Dendritic cell treated with granulocyte-macrophage colony-stimulating factor and Interleukin-4, amounts not matched to agents 40 ng/mL and 50 ng/mL, for 4 days (primary cell): ENCODE measurements around the gene COPS6.
A peak's percentile ranks its signal among the peaks of the same experiment; 100 is the strongest.

Experiments
- H3K27ac Mint-ChIP-seq: one replicate; pipeline ENCODE4 v1.8.0; 2022; ENCODE audit warnings: mild to moderate bottlenecking, mixed read lengths
- H3K27me3 Mint-ChIP-seq: one replicate; pipeline ENCODE4 v1.8.0; 2022; ENCODE audit warnings: mild to moderate bottlenecking, mixed read lengths
- H3K36me3 Mint-ChIP-seq: one replicate; pipeline ENCODE4 v1.8.0; 2022; ENCODE audit warnings: low read depth, mixed read lengths
- H3K4me1 Mint-ChIP-seq: one replicate; pipeline ENCODE4 v1.8.0; 2022; ENCODE audit warnings: low read depth, mixed read lengths
- H3K4me3 Mint-ChIP-seq: one replicate; pipeline ENCODE4 v1.8.0; 2022; ENCODE audit warnings: mild to moderate bottlenecking, moderate library complexity, mixed read lengths
- H3K9me3 Mint-ChIP-seq: one replicate; pipeline ENCODE4 v1.8.0; 2022; ENCODE audit warnings: mixed read lengths
- intact Hi-C: fragments of 100-400 bp; cut with micrococcal nuclease; formaldehyde crosslinking; loops from one replicate; pipeline ENCODE4 v1.15.0; 2022

Gene COPS6

DNA sequence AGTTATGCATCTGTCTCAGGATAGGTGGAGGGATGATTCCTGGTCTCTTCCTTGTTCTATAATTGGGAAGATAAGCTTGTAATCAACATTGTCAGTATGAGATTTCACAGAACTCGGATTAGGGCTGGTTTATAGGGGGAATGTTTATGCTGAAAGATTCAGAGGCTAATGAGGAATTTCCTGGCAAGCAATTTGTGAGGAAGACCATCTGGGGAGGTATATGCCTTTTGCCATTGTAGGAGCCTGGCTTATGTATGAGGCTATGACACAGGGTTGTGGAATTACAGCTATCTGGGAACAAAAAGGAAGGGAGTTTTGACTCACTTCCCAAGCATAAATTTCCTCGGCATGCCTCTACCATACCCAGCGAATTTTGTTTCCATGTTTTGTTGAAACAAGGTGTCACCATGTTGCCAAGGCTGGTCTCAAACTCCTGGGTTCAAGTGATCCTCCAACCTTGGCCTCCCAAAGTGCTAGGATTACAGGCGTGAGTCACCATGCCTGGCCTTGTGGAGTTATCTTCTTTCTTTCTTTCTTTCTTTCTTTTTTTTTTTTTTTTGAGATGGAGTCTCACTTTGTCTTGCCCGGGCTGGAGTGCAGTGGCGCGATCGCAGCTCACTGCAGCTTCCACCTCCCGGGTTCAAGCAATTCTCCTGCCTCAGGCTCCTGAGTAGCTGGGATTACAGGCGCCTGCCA lies 1.6 kb upstream of the COPS6 start:
- intact Hi-C loops = loop anchor here (10.0 kb wide), 2 partner anchors 72 to 532 kb away; partner anchors contain the start of genes FAM200A, ZKSCAN1 and ZNF655
- no peak overlapping the region for H3K27ac Mint-ChIP-seq
- peaks cover 6% of the 10 kb centered on the region for H3K27me3 Mint-ChIP-seq
- H3K4me1 Mint-ChIP-seq = peaks cover 45% of the 10 kb centered on the region
- no peak overlapping the region for H3K4me3 Mint-ChIP-seq
- peaks cover 36% of the 10 kb centered on the region for H3K36me3 Mint-ChIP-seq
- no peaks in the 10 kb centered on the region for H3K9me3 Mint-ChIP-seq

DNA sequence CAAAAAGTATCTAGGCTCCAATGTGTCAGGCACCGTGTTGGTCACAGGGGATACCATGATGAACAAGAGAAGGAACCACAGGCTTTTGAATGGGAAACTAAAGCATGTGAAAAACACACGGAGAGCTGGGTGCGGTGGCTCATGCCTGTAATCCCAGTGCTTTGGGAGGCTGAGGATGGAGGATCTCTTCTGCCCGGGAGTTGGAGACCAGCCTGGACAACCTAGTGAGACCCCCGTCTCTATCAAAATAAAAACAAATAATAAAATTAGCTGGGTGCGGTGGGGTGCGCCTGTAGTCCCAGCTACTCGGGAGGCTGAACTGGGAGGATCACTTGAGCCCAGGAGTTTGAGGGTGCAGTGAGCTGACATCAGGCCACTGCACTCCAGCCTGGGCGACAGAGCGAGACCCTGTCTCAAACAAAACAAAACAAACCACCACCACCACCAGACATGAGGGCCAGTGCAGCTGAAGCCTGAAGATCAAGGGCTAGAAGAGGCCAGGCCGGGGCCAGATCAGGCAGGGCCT lies 611 bp upstream of the COPS6 start:
- Mint-ChIP-seq H3K4me3 (peak overlapping the region; percentile 93), H3K9me3 (no peaks in the 10 kb centered on the region), H3K36me3 (peaks cover 46% of the 10 kb centered on the region), H3K4me1 (peaks cover 36% of the 10 kb centered on the region), H3K27ac (peak overlapping the region; percentile 87), H3K27me3 (peaks cover 4% of the 10 kb centered on the region)
- intact Hi-C loops = loop anchor here (10.0 kb wide), 2 partner anchors 73 to 533 kb away; partner anchors contain the start of genes FAM200A, ZKSCAN1 and ZNF655

- Mint-ChIP-seq H3K4me1 (peaks cover 34% of the 10 kb centered on the region), H3K9me3 (no peaks in the 10 kb centered on the region), H3K27ac (peak overlapping the region; percentile 87), H3K4me3 (peak overlapping the region; percentile 93), H3K27me3 (no peaks in the 10 kb centered on the region), H3K36me3 (peaks cover 60% of the 10 kb centered on the region)
- intact Hi-C loops = loop anchor here (10.0 kb wide), 2 partner anchors 75 to 535 kb away; partner anchors contain the start of genes FAM200A, ZKSCAN1 and ZNF655
Measured at GRCh38 chr7:100089458-100090196, 858 bp downstream of the COPS6 start.

DNA sequence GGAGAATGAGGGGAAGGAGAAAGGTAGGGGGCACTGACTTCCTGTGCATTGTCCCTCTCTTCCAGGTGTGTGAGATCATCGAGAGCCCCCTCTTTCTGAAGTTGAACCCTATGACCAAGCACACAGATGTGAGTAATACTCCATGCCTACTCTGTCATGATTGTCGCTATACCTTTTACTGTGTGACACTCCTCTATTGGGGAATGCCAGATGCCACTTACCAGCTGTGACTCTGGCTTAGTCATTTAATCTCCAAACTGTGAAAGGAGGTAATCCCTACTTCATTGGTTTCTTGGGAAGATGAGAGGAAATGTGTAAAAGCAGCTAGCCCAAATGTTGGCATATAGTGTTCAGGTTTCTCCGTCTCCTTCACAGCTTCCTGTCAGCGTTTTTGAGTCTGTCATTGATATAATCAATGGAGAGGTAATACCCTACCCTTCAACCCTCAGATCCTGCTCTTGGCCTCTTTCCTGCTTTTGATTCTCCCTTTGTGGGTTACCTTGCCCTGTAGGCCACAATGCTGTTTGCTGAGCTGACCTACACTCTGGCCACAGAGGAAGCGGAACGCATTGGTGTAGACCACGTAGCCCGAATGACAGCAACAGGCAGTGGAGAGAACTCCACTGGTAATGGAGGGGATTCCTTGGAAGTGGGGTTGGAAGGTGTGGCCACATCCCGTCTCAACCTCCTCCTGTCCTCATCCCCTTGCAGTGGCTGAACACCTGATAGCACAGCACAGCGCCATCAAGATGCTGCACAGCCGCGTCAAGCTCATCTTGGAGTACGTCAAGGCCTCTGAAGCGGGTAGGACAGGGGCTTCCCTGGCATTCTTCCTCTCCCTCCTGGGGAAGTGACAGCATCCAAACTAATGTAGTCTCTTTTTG lies 2.0 kb downstream of the COPS6 start:
- intact Hi-C loops = no loop called here
- H3K4me3 Mint-ChIP-seq = no peak overlapping the region
- peaks cover 36% of the 10 kb centered on the region for H3K4me1 Mint-ChIP-seq
- H3K27ac Mint-ChIP-seq = no peak overlapping the region
- peaks cover 72% of the 10 kb centered on the region for H3K36me3 Mint-ChIP-seq
- no peaks in the 10 kb centered on the region for H3K9me3 Mint-ChIP-seq
- no peaks in the 10 kb centered on the region for H3K27me3 Mint-ChIP-seq

GRCh38 chr7:100091411-100092181 lies 2.8 kb downstream of the COPS6 start:
- Mint-ChIP-seq H3K4me3 (no peak overlapping the region), H3K27me3 (no peaks in the 10 kb centered on the region), H3K9me3 (no peaks in the 10 kb centered on the region), H3K36me3 (peaks cover 80% of the 10 kb centered on the region), H3K27ac (no peak overlapping the region), H3K4me1 (peaks cover 34% of the 10 kb centered on the region)
- intact Hi-C loops = no loop called here

DNA sequence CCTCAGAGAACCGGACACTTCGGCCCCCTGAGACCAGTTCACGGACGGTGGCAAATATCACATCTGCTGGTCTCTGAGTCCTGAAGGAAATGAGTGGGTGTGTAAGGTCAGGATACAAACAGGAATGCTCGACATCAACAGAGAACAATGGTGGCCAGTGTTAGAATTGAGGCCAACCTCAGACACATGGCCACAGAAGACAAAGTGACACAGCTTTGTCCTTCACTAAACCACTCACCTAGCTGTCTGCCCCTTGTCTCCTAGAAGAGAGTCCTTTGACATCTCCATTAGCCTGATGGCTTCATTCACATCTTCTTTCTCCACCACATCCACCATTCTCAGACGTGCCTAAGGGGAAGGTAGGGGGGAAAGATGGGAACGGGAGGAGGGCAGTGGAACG lies 4.3 kb downstream of the COPS6 start:
- H3K4me3 Mint-ChIP-seq = no peak overlapping the region
- H3K27ac Mint-ChIP-seq = no peak overlapping the region
- peaks cover 38% of the 10 kb centered on the region for H3K4me1 Mint-ChIP-seq
- peaks cover 95% of the 10 kb centered on the region for H3K36me3 Mint-ChIP-seq
- intact Hi-C loops = no loop called here
- H3K27me3 Mint-ChIP-seq = no peaks in the 10 kb centered on the region
- no peaks in the 10 kb centered on the region for H3K9me3 Mint-ChIP-seq

GRCh38 chr7:100093498-100093897 lies 4.7 kb downstream of the COPS6 start:
- H3K27ac Mint-ChIP-seq = no peak overlapping the region
- H3K4me1 Mint-ChIP-seq = peaks cover 42% of the 10 kb centered on the region
- H3K36me3 Mint-ChIP-seq = peaks cover 99% of the 10 kb centered on the region
- no peaks in the 10 kb centered on the region for H3K27me3 Mint-ChIP-seq
- H3K4me3 Mint-ChIP-seq = no peak overlapping the region
- intact Hi-C loops = no loop called here
- H3K9me3 Mint-ChIP-seq = no peaks in the 10 kb centered on the region

DNA sequence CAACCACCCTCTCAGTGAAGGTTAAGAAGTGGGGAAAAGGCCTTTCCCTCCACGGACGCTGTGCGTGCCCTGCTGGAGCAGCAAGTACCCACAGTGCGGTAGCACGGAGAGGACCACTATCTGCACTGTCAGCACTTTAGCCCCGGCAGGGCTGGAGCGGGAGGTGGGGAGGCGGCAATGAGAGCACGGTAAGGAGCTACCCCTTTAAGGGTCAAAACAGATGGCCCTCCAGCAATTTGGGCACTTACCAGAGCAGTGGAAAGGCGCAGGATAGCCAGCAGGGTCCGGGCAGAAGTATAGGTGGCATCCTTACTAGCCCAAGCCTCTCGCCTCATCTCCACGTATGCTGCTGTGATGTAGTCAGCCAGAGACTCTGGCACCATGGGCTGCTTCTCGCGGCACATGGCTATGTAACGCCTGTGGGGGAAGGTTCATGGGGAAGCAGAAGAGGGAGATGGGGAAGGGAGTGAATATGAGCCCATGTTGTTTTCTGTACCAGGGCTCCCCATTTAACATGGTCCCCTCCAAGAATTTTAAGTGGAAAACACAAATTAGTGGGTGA lies 5.2 kb downstream of the COPS6 start:
- peaks cover 47% of the 10 kb centered on the region for H3K4me1 Mint-ChIP-seq
- H3K27ac Mint-ChIP-seq = no peak overlapping the region
- no peak overlapping the region for H3K4me3 Mint-ChIP-seq
- no peaks in the 10 kb centered on the region for H3K9me3 Mint-ChIP-seq
- no peaks in the 10 kb centered on the region for H3K27me3 Mint-ChIP-seq
- H3K36me3 Mint-ChIP-seq = peaks cover 100% of the 10 kb centered on the region
- intact Hi-C loops = no loop called here

DNA sequence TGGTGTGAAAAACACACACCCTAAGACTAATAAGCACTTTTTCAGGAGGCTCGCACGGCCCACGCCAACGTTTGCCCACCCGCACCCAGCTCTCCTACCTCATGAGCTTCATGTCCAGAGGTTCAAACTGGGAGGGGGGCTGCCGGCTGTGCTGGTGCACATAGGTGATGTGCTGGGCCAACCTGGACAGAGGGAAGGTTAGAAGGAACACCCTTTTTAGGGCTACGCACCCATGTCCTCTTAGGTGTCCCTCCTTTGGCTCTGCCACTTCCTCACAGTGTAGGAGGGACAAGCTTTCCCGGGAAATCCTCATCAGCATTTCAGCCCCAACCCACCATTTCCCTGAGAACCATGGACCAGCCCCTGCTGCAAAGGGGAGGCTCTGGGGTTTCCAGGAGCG lies 6.5 kb downstream of the COPS6 start:
- intact Hi-C loops = no loop called here
- peaks cover 98% of the 10 kb centered on the region for H3K36me3 Mint-ChIP-seq
- H3K4me3 Mint-ChIP-seq = no peak overlapping the region
- H3K27me3 Mint-ChIP-seq = no peaks in the 10 kb centered on the region
- H3K4me1 Mint-ChIP-seq = peaks cover 45% of the 10 kb centered on the region
- no peaks in the 10 kb centered on the region for H3K9me3 Mint-ChIP-seq
- peak overlapping the region; percentile 10 for H3K27ac Mint-ChIP-seq

DNA sequence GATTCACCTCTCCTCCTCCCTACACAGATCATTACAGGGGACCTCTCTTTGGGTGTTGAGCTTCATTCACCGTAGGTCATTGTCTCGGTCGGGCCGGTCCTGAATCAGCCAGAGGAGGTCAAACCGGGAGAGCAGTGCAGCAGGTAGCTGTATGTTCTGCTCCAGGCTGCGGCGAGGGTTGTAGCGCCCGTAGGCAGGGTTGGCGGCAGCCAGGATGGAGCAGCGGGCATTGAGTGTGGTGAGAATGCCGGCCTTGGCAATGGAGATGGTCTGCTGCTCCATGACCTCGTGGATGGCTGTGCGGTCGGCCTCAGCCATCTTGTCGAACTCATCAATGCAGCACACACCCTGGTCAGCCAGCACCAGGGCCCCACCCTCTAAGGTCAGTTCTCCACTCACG lies 6.9 kb downstream of the COPS6 start:
- intact Hi-C loops = no loop called here
- Mint-ChIP-seq H3K9me3 (no peaks in the 10 kb centered on the region), H3K4me1 (peaks cover 41% of the 10 kb centered on the region), H3K4me3 (no peak overlapping the region), H3K27me3 (no peaks in the 10 kb centered on the region), H3K36me3 (peaks cover 94% of the 10 kb centered on the region), H3K27ac (peak overlapping the region; percentile 10)

DNA sequence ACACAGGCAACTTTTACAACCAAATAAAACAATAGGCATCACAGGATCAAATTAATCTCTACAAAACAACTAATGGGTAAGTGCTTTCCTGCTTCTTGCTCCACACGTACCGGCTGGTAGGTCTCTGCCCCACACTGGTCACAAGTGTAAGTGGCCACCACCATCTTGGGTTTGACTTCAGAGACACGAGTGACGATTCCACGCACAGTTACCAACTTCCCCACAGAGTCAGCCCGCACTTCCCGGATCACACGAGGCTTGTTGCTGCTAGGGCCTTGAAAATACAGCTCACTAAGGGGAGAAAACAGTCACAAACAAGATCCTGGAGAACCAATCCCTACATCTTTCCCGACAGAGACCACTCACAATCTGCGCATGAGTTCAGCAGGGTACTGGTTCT lies 10.1 kb downstream of the COPS6 start:
- Mint-ChIP-seq H3K36me3 (peaks cover 83% of the 10 kb centered on the region), H3K4me3 (no peak overlapping the region), H3K27me3 (no peaks in the 10 kb centered on the region), H3K4me1 (peaks cover 41% of the 10 kb centered on the region), H3K9me3 (no peaks in the 10 kb centered on the region), H3K27ac (peak overlapping the region; percentile 98)
- intact Hi-C loops = no loop called here

DNA sequence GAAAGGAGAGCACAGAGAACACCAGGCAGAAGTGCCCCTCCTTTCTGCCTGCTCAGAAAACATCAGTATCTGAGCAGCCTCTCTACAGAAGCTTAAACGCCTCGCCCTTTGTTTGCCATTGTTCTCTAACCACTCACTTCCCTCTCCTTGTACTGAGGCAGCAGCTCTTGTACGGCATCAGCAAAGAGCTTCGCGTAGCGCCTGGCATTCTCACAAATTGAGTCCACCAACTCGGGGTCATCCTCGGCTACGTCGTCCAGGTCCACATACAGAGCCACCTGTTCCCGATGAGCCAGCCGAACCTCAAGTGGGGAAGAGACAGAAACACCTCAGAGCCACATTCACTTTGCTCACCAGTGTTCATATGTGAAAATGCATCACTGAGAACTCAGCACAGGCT lies 10.7 kb downstream of the COPS6 start:
- peak overlapping the region; percentile 93 for H3K4me3 Mint-ChIP-seq
- peaks cover 83% of the 10 kb centered on the region for H3K36me3 Mint-ChIP-seq
- no peaks in the 10 kb centered on the region for H3K9me3 Mint-ChIP-seq
- no peaks in the 10 kb centered on the region for H3K27me3 Mint-ChIP-seq
- peaks cover 41% of the 10 kb centered on the region for H3K4me1 Mint-ChIP-seq
- H3K27ac Mint-ChIP-seq = peak overlapping the region; percentile 98
- intact Hi-C loops = no loop called here
